GM23338 (cell line): ENCODE data around the gene PTPRN2.

Source experiments
- EZH2 ChIP-seq: fragments of 200-600 bp; sonication (generic); IDR thresholded peaks from one replicate; pipeline ENCODE4 v1.8.0; 2017; ENCODE audit warnings: antibody characterized with exemption, mild to moderate bottlenecking, low read depth; ENCODE audit not compliant: unreplicated experiment
- EZH2phosphoT487 ChIP-seq: fragments of 200-600 bp; sonication (generic); IDR thresholded peaks from one replicate; pipeline ENCODE4 v1.8.1; 2018; ENCODE audit warnings: antibody characterized with exemption; ENCODE audit not compliant: unreplicated experiment
- JUNB ChIP-seq: IDR thresholded peaks from one replicate; pipeline ENCODE4 v1.6.1; 2016; ENCODE audit warnings: antibody characterized with exemption; ENCODE audit not compliant: unreplicated experiment
- POLR2AphosphoS5 ChIP-seq: IDR thresholded peaks from 2 replicates; pipeline ENCODE4 v1.6.1; 2016; ENCODE audit warnings: antibody characterized with exemption, low read depth
- TF ChIP-seq, protein P1 (sequence below): IDR thresholded peaks from one replicate; pipeline ENCODE4 v1.6.1; 2018; ENCODE audit warnings: antibody characterized with exemption; ENCODE audit not compliant: unreplicated experiment
- TF ChIP-seq, protein P2 (sequence below), 2 experiments: fragments of 200-600 bp in 1 of 2; sonication (generic) in 1 of 2; conservative IDR thresholded peaks; 2 replicates each; pipeline versions ENCODE4 v1.5.1 to v1.6.1; 2016 to 2017; ENCODE audit warnings: antibody characterized with exemption in 2 of 2, low read depth in 2 of 2, mild to moderate bottlenecking in 2 of 2, moderate library complexity in 1 of 2

DNA sequence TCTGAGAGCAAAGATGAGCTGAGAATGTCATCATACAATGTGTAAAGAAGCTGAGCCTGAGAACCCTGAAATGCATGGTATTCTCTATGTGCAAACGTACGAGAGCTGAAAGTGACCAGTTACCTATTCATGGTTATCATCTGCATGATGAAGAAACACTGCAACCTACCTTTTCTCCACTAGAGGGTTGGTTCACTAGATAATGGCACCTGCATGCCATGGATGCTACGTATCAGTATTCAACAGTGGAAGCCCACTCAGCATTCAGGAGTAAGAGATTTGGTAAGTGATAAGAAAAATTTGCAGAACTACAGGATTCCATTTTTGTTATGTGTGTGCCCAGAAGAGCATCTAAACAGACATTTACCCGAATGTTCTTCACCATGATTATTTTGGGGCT is 145.4 kb downstream of the PTPRN2 start:
- TF ChIP-seq, protein P1, sequence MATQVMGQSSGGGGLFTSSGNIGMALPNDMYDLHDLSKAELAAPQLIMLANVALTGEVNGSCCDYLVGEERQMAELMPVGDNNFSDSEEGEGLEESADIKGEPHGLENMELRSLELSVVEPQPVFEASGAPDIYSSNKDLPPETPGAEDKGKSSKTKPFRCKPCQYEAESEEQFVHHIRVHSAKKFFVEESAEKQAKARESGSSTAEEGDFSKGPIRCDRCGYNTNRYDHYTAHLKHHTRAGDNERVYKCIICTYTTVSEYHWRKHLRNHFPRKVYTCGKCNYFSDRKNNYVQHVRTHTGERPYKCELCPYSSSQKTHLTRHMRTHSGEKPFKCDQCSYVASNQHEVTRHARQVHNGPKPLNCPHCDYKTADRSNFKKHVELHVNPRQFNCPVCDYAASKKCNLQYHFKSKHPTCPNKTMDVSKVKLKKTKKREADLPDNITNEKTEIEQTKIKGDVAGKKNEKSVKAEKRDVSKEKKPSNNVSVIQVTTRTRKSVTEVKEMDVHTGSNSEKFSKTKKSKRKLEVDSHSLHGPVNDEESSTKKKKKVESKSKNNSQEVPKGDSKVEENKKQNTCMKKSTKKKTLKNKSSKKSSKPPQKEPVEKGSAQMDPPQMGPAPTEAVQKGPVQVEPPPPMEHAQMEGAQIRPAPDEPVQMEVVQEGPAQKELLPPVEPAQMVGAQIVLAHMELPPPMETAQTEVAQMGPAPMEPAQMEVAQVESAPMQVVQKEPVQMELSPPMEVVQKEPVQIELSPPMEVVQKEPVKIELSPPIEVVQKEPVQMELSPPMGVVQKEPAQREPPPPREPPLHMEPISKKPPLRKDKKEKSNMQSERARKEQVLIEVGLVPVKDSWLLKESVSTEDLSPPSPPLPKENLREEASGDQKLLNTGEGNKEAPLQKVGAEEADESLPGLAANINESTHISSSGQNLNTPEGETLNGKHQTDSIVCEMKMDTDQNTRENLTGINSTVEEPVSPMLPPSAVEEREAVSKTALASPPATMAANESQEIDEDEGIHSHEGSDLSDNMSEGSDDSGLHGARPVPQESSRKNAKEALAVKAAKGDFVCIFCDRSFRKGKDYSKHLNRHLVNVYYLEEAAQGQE: no peak
- TF ChIP-seq, protein P2, sequence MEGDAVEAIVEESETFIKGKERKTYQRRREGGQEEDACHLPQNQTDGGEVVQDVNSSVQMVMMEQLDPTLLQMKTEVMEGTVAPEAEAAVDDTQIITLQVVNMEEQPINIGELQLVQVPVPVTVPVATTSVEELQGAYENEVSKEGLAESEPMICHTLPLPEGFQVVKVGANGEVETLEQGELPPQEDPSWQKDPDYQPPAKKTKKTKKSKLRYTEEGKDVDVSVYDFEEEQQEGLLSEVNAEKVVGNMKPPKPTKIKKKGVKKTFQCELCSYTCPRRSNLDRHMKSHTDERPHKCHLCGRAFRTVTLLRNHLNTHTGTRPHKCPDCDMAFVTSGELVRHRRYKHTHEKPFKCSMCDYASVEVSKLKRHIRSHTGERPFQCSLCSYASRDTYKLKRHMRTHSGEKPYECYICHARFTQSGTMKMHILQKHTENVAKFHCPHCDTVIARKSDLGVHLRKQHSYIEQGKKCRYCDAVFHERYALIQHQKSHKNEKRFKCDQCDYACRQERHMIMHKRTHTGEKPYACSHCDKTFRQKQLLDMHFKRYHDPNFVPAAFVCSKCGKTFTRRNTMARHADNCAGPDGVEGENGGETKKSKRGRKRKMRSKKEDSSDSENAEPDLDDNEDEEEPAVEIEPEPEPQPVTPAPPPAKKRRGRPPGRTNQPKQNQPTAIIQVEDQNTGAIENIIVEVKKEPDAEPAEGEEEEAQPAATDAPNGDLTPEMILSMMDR (conservative IDR thresholded peaks at IDR 0.05; ENCODE audit: low read depth in 2 of 2): peak; percentile 55 to 62
- TF ChIP-seq EZH2: no peak
- no peak for TF ChIP-seq POLR2AphosphoS5
- no peak for TF ChIP-seq EZH2phosphoT487
- TF ChIP-seq JUNB: no peak
